Adipocyte (in vitro differentiated cells): ENCODE measurements around the gene ZNF830.
"Not testable (repeated sequence)": the region's sequence is repeated elsewhere in the genome, so short reads cannot be mapped to it uniquely, and the experiment has no call there.

Experiments
- DNase-seq: peaks from one replicate; pipeline ENCODE4 v3.0.0-alpha.2; 2015; ENCODE audit warnings: low read depth
- H3K27me3 ChIP-seq: replicated peaks from 2 replicates; pipeline ENCODE4 v1.7.0; 2013; ENCODE audit warnings: mild to moderate bottlenecking, low read length, moderate library complexity; ENCODE audit not compliant: control insufficient read depth, insufficient read depth
- H3K36me3 ChIP-seq: 2 replicates; pipeline ENCODE4 v1.7.0; 2013; ENCODE audit warnings: low read length, mild to moderate bottlenecking, moderate library complexity; ENCODE audit not compliant: control insufficient read depth, insufficient read depth, severe bottlenecking
- H3K4me1 ChIP-seq: 2 replicates; pipeline ENCODE4 v1.7.0; 2013; ENCODE audit warnings: mild to moderate bottlenecking, low read length, moderate library complexity; ENCODE audit not compliant: control insufficient read depth, insufficient read depth
- H3K4me3 ChIP-seq: 2 replicates; pipeline ENCODE4 v1.7.0; 2013; ENCODE audit warnings: mild to moderate bottlenecking, low read length, moderate library complexity
- H3K9ac ChIP-seq: 2 replicates; pipeline ENCODE4 v1.7.0; 2013; ENCODE audit warnings: mild to moderate bottlenecking, low read length, moderate library complexity
- H3K9me3 ChIP-seq: 2 replicates; pipeline ENCODE4 v1.7.0; 2013; ENCODE audit warnings: mild to moderate bottlenecking, low read length, moderate library complexity; ENCODE audit not compliant: control insufficient read depth

Gene ZNF830

GRCh38 chr17:34996422-34997285 lies 35.3 kb downstream of the ZNF830 start:
- no peaks in the 10 kb centered on the region for H3K9me3 ChIP-seq
- H3K9ac ChIP-seq, result no peak overlapping the region
- DNase-seq, result no peak
- peaks cover 52% of the 10 kb centered on the region for H3K36me3 ChIP-seq
- H3K4me1 ChIP-seq, result peaks cover 8% of the 10 kb centered on the region
- H3K4me3 ChIP-seq, result no peak overlapping the region
- H3K27me3 ChIP-seq, result no peaks in the 10 kb centered on the region

DNA sequence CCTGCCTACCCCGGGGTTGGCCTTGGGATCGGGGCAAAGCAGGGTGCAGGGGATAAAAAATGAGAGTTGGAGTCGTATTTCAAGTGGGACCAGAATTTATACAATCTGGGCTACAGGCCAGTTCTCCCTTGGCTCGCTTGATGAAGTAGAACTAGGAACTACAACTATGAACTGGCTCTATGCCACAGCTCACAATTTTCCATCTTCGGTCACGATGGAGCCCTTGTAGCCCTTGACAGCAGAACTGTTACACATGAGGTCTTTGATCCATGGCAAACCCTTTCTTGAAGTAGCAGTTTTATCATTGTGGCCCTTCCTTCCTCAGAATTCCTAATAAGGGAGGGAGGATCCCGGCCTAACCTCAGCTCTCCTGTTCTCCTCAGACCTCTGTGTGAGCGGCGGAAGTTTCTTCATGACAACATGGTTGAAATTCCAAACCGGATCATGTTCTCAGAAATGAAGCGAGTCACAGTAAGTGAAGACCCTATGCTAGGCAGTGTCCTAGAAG lies 36.1 kb downstream of the ZNF830 start:
- Histone ChIP-seq H3K36me3 (peaks cover 46% of the 10 kb centered on the region), H3K4me3 (no peak overlapping the region), H3K4me1 (peaks cover 8% of the 10 kb centered on the region), H3K27me3 (no peaks in the 10 kb centered on the region), H3K9ac (no peak overlapping the region), H3K9me3 (no peaks in the 10 kb centered on the region)
- DNase-seq, result peak; percentile 94

DNA sequence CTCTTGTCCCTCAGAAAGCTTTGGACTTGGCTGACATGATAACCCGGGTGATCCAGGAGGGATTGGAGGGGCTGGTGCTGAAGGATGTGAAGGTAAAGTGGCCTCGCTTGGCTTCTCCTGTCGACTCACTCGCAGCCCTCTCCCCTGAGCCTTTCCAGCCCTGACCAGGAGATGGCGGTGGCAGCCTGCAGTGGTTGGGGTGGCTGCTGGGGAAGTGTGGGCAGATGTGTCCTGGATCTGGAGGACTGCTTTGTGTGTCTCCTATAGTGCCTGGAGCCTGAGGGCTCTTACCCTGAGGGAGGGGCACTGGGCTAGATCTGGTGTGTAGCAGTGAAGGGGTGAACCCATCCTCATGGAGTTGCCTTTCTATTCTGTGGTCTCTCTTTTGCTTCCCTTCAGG lies 36.9 kb downstream of the ZNF830 start:
- H3K36me3 ChIP-seq, result peaks cover 40% of the 10 kb centered on the region
- peak; percentile 61 for DNase-seq
- H3K4me1 ChIP-seq, result peaks cover 8% of the 10 kb centered on the region
- H3K4me3 ChIP-seq, result no peak overlapping the region
- H3K27me3 ChIP-seq, result no peaks in the 10 kb centered on the region
- H3K9ac ChIP-seq, result no peak overlapping the region
- H3K9me3 ChIP-seq, result no peaks in the 10 kb centered on the region

DNA sequence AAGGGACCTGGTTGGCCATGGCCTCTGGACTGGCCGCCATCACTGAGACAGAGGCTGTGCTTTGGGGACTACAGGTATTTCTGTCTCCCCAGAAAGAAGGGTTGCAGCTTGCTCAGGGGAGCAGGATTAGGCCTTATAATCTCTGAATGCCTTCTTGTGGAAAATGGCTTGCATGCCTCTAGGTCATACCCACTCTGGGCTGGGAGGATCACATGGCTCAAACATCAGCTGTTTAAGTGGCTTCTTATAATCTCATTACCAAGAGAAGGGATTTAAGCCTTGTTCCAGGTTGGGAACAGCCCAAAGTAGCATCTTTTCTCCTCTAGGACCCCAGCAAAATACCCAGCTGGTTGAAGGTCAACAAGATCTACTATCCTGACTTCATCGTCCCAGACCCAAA lies 38.1 kb downstream of the ZNF830 start:
- no peak for DNase-seq

GRCh38 chr17:35000965-35001364 lies 39.6 kb downstream of the ZNF830 start:
- not testable (repeated sequence) for H3K4me3 ChIP-seq, H3K9me3 ChIP-seq, DNase-seq, H3K9ac ChIP-seq, H3K27me3 ChIP-seq, H3K4me1 ChIP-seq
- peaks cover 19% of the 10 kb centered on the region for H3K36me3 ChIP-seq

More for the DNA sequence above, 38.1 kb downstream of the ZNF830 start:
- Histone ChIP-seq H3K4me1 (peaks cover 8% of the 10 kb centered on the region), H3K4me3 (no peak overlapping the region), H3K9me3 (no peaks in the 10 kb centered on the region), H3K9ac (no peak overlapping the region), H3K27me3 (no peaks in the 10 kb centered on the region), H3K36me3 (peaks cover 33% of the 10 kb centered on the region)

DNA sequence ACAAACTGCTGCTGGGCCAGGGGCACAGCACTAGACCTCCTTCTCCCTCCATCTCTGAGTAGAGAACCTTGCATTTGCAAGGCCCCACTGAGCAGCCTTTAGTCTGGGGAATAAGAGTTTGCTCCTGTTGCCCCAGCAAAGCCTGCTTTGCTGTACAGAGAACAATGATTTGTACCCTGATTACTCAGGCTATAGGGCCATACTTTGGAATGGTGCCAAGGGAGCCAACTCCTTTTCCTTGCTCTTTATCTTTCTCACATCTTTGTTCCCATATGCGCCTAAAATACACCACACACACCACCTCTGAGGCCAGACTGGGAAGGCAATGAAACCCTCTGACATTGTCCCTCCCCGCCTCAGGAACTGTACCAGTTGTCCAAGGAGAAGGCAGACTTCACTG lies 40.2 kb downstream of the ZNF830 start:
- Histone ChIP-seq H3K9me3 (no peaks in the 10 kb centered on the region), H3K4me1 (peaks cover 8% of the 10 kb centered on the region), H3K9ac (no peak overlapping the region), H3K27me3 (no peaks in the 10 kb centered on the region), H3K4me3 (no peak overlapping the region), H3K36me3 (peaks cover 13% of the 10 kb centered on the region)
- DNase-seq, result no peak

DNA sequence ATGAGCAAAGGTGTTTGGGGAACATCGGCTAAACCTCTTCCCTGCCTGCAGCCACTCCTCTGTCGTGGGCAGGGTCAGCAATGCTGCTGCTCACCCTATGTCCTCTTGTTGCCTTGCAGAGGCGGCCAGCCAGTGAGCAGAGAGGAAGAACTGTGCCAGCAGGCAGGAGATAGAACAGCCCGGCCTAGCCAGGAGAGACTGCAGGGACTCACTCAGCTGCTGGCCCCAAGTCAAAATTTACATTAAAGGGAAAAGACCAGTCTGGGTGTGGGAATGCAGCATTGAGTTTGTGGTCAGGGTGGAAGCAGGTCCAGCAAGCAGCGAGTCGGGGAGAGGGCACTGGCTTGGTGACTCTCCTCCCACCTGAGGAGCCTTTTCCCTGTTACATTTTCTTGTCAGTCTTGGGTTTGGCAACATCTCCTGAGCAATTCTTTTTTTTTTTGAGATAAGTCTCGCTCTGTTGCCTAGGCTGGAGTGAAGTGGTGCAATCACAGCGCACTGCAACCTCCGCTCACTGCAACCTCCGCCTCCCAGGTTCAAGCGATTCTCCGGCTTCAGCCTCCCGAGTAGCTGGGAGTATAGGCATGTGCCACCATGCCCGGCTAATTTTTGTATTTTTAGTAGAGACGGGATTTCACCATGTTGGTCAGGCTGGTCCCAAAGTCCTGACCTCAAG lies 41.7 kb downstream of the ZNF830 start:
- peaks cover 12% of the 10 kb centered on the region for H3K36me3 ChIP-seq
- H3K27me3 ChIP-seq, result no peaks in the 10 kb centered on the region
- DNase-seq, result peak; percentile 17
- no peak overlapping the region for H3K4me3 ChIP-seq
- no peak overlapping the region for H3K9ac ChIP-seq
- no peaks in the 10 kb centered on the region for H3K9me3 ChIP-seq
- no peaks in the 10 kb centered on the region for H3K4me1 ChIP-seq

DNA sequence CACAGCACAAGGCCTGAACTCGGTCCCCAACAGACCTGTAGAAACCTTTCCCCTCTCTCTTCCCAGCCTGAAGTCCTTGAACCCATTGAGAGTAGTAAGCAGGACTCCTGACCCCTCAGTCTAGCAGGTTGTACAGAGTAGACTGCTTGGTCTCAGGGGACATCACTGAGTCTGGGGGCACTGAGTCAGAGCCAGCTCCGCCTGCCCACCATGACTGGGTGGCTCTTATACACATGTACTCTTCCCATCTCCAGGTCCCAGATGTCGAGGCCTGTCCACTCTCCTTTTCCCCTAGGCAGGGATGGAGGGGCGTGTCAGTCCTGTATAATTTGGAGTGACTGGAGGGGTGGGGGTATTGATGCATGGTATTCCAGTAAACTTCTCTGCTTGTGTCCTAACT lies 42.4 kb downstream of the ZNF830 start:
- no peak overlapping the region for H3K4me3 ChIP-seq
- no peak for DNase-seq
- no peak overlapping the region for H3K9ac ChIP-seq
- no peaks in the 10 kb centered on the region for H3K27me3 ChIP-seq
- H3K4me1 ChIP-seq, result no peaks in the 10 kb centered on the region
- H3K9me3 ChIP-seq, result no peaks in the 10 kb centered on the region
- H3K36me3 ChIP-seq, result peaks cover 12% of the 10 kb centered on the region

GRCh38 chr17:35006345-35006744 lies 45.0 kb downstream of the ZNF830 start:
- H3K36me3 ChIP-seq, result peaks cover 5% of the 10 kb centered on the region
- H3K4me1 ChIP-seq, result no peaks in the 10 kb centered on the region
- H3K9ac ChIP-seq, result no peak overlapping the region
- no peaks in the 10 kb centered on the region for H3K9me3 ChIP-seq
- H3K4me3 ChIP-seq, result no peak overlapping the region
- no peak for DNase-seq
- H3K27me3 ChIP-seq, result no peaks in the 10 kb centered on the region

GRCh38 chr17:35006961-35007360 lies 45.6 kb downstream of the ZNF830 start:
- Histone ChIP-seq H3K9me3 (no peaks in the 10 kb centered on the region), H3K27me3 (no peaks in the 10 kb centered on the region), H3K36me3 (no peaks in the 10 kb centered on the region), H3K4me1 (no peaks in the 10 kb centered on the region), H3K4me3 (no peak overlapping the region), H3K9ac (no peak overlapping the region)
- no peak for DNase-seq

DNA sequence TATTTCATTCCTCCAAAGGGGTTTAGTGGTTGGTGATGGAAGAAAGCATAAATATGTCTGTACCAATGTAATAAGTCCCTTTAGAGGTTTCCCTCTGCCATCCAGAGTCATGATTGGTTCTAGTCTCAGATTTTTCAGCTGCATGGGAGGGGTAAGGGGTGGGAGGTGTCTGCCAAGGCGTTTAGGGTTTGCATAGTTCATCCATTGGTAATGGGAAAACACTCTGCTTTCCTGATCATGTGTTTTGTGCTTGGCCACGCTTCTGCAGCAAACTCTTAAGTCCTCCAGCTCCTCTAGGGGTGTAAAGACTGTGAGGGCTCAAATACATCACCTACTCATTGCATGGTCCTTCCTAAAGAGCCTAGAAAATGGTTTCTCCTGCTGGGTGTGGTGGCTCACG lies 48.8 kb downstream of the ZNF830 start:
- H3K9ac ChIP-seq, result no peak overlapping the region
- H3K36me3 ChIP-seq, result no peaks in the 10 kb centered on the region
- H3K27me3 ChIP-seq, result no peaks in the 10 kb centered on the region
- H3K9me3 ChIP-seq, result no peaks in the 10 kb centered on the region
- H3K4me1 ChIP-seq, result peaks cover under 1% of the 10 kb centered on the region
- H3K4me3 ChIP-seq, result no peak overlapping the region
- DNase-seq, result no peak
